NT2/D1 (cell line): ENCODE measurements around the gene UPF2.

Experiments used
- SUZ12 ChIP-seq: IDR thresholded peaks from 2 replicates; pipeline ENCODE4 v1.6.1; 2011; ENCODE audit not compliant: insufficient read length, insufficient read depth; ENCODE audit errors: extremely low read depth
- YY1 ChIP-seq: IDR thresholded peaks from 2 replicates; pipeline ENCODE4 v1.6.1; 2011; ENCODE audit not compliant: insufficient read length, insufficient read depth
- ZNF274 ChIP-seq: IDR thresholded peaks from 2 replicates; pipeline ENCODE4 v1.6.1; 2011; ENCODE audit warnings: mild to moderate bottlenecking, low read depth, low read length

- TF ChIP-seq SUZ12 (no peak), ZNF274 (no peak), YY1 (no peak)
These were observed 147.5 kb downstream of the UPF2 start for GRCh38 chr10:11895108-11895466.
